Fibroblast of skin of abdomen (primary cell): Measurements from ENCODE around the gene VASH2. TPM values are rescaled to one million over a fixed set of nuclear protein-coding genes. Genes with fewer than 3 reads are reported as not detected.
"Not testable (repeated sequence)": the region's sequence is repeated elsewhere in the genome, so short reads cannot be mapped to it uniquely, and the experiment has no call there.

Source experiments
- DNase-seq: peaks from one replicate; pipeline ENCODE4 v3.0.0-alpha.2; 2013
- polyA plus RNA-seq, 2 experiments: library from polyadenylated mRNA; unstranded; fragments of 120-200 nt; gene quantifications; one replicate each; pipeline ENCODE4 v1.2.1, GENCODE V29; 2013; ENCODE audit not compliant: insufficient read length in 2 of 2

The VASH2 gene
- 3.2 TPM for polyA plus RNA-seq (2013, experiment 1 of 2; ENCODE audit: insufficient read length)
- polyA plus RNA-seq (2013, experiment 2 of 2; ENCODE audit: insufficient read length): 3.4 TPM

GRCh38 chr1:212950243-212951125 lies at the start of gene VASH2:
VASH2 (plus strand) TSS chr1:212950541; CDS start chr1:212951543, 1,002 bp downstream.
- DNase-seq: peak; percentile 82

GRCh38 chr1:212901290-212901689 lies 49.1 kb upstream of the VASH2 start:
- DNase-seq: no peak

GRCh38 chr1:212902054-212902453 lies 48.3 kb upstream of the VASH2 start:
- DNase-seq: no peak

GRCh38 chr1:212903664-212904063 lies 46.7 kb upstream of the VASH2 start:
- DNase-seq: no peak

GRCh38 chr1:212908071-212908470 lies 42.3 kb upstream of the VASH2 start:
- not testable (repeated sequence) for DNase-seq

- no peak for DNase-seq
Measured at GRCh38 chr1:212908971-212909370, 41.4 kb upstream of the VASH2 start.

- no peak for DNase-seq
Measured at GRCh38 chr1:212909652-212910063, 40.7 kb upstream of the VASH2 start.

GRCh38 chr1:212910213-212910612 lies 40.1 kb upstream of the VASH2 start:
- not testable (repeated sequence) for DNase-seq

GRCh38 chr1:212913638-212914037 lies 36.7 kb upstream of the VASH2 start:
- not testable (repeated sequence) for DNase-seq

GRCh38 chr1:212914110-212914509 lies 36.2 kb upstream of the VASH2 start:
- DNase-seq: not testable (repeated sequence)

- no peak for DNase-seq
Measured at GRCh38 chr1:212914789-212915188, 35.6 kb upstream of the VASH2 start.

- peak; percentile 49 for DNase-seq
Measured at GRCh38 chr1:212915245-212916091, 34.9 kb upstream of the VASH2 start.

GRCh38 chr1:212916481-212917133 lies 33.7 kb upstream of the VASH2 start:
- DNase-seq: peak; percentile 35

GRCh38 chr1:212917134-212917485 lies 33.2 kb upstream of the VASH2 start:
- no peak for DNase-seq

- DNase-seq: no peak
Measured at GRCh38 chr1:212917858-212918257, 32.5 kb upstream of the VASH2 start.

GRCh38 chr1:212918824-212919223 lies 31.5 kb upstream of the VASH2 start:
- no peak for DNase-seq

GRCh38 chr1:212920246-212920645 lies 30.1 kb upstream of the VASH2 start:
- no peak for DNase-seq

- no peak for DNase-seq
Measured at GRCh38 chr1:212920896-212921295, 29.4 kb upstream of the VASH2 start.

GRCh38 chr1:212922016-212922415 lies 28.3 kb upstream of the VASH2 start:
- DNase-seq: no peak

- no peak for DNase-seq
Measured at GRCh38 chr1:212926372-212926771, 24.0 kb upstream of the VASH2 start.

GRCh38 chr1:212928323-212929291 lies 21.7 kb upstream of the VASH2 start:
- no peak for DNase-seq
